Retinal pigment epithelial cell (primary cell): Measurements from ENCODE around the gene WDR45B.

Experiments used
- DNase-seq: peaks from one replicate; pipeline ENCODE4 v3.0.0-alpha.2; 2010; ENCODE audit warnings: low read depth
- H3K4me3 ChIP-seq: 2 replicates; pipeline ENCODE4 v1.5.1; 2011; ENCODE audit warnings: mild to moderate bottlenecking, low read length, control low read depth, moderate library complexity
- TF ChIP-seq, protein P1 (sequence below): conservative IDR thresholded peaks from 2 replicates; pipeline ENCODE4 v1.5.1; 2011; ENCODE audit warnings: low read depth, low read length, control low read depth, inconsistent platforms

WDR45B gene

DNA sequence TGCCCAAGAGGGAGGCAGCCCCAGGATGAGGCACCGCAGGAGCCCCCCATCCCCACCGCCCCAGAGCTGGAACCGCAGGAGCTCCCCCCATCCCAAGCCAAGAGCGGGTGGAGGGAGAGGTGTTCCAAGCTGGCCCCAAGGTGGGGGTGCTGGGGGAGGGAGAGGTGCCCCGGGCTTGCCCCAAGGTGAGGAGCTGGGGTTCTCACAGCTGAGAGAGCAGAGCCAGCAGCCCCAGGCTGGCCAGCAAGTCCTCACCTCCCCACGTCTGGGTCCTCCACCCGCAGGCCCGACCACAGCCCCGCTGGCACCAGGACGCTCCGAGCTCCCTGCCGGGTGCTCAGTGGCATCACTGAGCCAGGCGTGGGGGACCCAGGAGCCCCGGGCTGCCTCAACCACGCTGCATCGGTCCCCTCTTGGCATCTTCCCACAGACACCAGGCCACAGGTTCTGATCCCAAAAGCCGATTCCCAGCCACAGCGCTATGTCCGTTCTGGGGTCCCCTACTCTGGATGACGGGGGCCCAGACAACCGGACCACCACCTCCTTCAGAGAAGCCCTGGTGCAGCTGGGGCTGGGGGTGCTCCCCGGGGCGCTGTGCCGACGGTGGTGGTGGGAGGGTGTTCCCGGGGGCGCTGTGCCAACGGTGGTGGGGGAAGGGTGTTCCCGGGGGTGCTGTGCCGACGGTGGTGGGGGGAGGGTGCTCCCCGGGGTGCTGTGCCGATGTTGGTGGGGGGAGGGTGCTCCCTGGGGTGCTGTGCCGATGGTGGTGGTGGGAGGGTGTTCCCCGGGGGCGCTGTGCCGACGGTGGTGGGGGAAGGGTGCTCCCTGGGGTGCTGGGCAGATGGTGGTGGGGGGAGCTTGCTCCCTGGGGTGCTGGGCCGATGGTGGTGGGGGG is 15.4 kb upstream of the WDR45B start:
- H3K4me3 ChIP-seq: no peak overlapping the region
- TF ChIP-seq, protein P1, sequence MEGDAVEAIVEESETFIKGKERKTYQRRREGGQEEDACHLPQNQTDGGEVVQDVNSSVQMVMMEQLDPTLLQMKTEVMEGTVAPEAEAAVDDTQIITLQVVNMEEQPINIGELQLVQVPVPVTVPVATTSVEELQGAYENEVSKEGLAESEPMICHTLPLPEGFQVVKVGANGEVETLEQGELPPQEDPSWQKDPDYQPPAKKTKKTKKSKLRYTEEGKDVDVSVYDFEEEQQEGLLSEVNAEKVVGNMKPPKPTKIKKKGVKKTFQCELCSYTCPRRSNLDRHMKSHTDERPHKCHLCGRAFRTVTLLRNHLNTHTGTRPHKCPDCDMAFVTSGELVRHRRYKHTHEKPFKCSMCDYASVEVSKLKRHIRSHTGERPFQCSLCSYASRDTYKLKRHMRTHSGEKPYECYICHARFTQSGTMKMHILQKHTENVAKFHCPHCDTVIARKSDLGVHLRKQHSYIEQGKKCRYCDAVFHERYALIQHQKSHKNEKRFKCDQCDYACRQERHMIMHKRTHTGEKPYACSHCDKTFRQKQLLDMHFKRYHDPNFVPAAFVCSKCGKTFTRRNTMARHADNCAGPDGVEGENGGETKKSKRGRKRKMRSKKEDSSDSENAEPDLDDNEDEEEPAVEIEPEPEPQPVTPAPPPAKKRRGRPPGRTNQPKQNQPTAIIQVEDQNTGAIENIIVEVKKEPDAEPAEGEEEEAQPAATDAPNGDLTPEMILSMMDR: no peak
- no peak for DNase-seq

DNA sequence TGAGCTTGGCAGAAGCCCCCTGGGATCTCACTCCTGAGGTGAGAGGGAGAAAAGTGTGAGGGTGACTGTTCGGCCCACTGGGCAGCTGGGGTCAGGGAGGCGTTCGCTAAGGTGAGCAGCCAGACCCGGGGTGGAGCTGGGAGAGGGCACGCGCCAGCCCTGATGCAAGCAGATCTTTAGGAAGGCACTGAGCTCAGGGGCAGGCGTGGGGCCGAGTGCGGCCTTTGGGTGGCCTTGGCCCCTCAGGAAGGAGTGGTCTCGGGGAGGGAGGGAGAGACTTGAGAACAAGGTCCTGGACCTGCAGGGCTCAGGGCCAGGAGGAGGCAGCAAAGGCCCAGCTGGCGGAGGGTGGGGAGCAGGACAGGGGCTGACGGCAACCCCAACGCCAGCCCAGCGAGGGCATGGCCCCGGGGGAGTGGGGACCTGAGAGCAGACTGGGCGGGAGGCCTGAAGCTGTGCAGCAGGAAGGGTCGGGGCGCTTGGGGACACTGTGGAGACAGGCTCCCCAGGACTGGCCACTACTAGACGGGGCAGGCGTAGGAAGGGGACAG is 14.5 kb upstream of the WDR45B start:
- no peak for DNase-seq
- TF ChIP-seq, protein P1: no peak
- H3K4me3 ChIP-seq: no peak overlapping the region

DNA sequence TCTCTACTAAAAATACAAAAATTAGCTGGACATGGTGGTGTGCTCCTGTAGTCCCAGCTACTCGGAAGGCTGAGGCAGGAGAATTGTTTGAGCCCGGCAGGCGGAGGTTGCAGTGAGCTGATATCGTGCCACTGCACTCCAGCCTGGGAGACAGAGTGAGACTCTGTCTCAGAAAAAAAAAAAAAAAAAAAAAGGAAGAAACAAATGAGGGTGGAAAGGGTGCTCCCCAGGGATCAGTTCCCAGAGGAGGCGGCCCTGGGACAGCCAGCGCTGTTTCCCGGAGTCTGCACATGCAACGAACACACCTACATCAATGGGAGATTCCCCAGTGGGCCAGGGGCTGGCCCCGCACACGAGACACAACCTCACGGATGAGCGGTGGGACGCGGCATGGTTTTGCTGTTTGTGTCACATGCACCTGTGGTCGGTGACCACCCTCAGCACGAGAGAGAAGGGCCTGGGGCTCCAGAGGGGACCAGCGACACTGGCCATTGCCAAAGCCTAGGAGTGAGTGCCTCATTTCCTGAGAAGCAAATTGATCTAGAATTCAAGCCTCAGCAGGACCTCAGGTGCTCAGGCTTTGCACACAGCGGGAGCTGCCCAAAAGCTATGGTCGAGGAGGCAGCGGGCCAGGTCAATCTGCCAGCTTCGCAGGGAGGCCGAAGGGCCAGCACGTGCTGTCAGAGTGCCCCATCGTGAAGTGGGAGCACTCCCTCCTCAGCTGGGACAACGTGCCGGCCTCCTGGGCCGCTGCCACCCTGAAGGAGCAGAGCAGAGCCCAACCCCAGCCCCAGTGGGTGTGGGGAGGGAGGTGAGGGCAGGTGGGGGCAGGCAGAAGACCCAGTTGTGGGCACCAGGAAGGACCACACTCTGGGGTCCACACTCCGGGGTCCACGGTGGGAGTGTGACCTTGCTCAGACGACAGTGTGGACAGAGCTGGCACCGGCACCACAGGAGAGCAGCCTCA is 13.8 kb upstream of the WDR45B start:
- DNase-seq: no peak
- no peak overlapping the region for H3K4me3 ChIP-seq
- TF ChIP-seq, protein P1: no peak

DNA sequence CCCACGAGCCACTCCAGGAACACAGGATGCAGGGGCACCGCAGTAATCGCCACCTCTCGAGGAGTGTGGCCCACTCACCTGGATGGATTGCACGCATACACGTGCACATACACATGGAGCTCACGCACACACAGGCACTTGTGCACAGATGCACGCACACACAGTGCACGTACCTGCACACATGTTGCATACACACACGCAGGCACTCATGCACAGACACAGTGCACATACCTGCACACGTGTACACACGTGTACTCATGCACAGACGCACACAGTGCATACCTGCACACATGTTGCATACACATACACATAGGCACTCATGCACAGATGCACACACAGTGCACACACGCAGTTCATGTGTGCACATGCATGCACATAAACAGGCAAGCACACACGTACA is 11.6 kb upstream of the WDR45B start:
- TF ChIP-seq, protein P1: no peak
- DNase-seq: no peak
- no peak overlapping the region for H3K4me3 ChIP-seq

DNA sequence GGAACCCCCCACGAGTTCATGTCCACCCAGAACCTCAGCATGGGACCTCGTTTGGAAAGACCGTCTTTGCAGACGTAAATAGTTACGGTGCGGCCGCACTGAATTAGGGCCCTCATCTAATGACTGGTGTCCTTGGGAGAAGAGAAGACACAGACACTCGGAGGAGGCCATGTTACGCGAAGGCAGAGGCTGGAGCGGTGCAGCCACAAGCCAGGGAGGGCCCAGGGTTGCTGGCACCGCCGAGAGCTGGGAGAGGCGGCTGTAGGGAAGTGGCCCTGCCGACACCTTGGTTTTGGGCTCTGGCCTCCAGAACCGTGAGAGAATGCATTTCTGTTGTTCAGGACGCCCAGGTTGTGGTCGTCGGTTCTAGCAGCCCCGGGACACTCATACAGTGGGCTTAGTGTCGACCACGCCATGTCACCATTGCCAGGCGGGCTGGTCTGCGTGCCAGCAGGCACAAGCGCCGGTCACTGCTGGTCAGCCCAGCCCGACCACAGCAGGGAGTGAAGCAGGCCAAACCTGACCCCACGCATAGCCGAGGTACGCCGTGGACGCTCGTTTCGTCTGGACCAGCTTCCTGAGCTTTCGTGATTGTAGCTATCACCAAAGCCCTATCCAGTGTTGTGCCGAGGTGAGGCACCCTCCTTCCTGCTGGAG is 10.7 kb upstream of the WDR45B start:
- H3K4me3 ChIP-seq: no peak overlapping the region
- TF ChIP-seq, protein P1: no peak
- DNase-seq: no peak

DNA sequence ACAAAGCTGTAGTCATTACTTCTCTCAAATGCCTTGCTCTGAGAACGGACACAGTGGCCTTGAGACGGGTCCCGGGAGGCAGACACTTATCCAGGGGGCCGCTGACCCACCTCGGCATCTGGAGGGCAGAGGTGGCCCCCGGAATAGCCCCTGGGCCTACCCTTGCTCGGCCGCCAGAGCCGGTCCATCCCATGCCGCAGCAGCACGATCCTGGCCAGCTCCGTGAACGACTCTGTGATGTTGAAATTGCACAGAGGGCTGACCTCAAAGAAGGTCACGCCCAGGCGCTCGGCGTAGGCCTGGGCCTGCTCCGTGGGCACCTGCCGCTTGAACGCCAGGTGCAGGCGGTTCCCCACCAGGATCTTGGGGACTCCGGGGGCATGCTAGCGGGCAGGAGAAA is 10.1 kb upstream of the WDR45B start:
- DNase-seq: no peak
- no peak overlapping the region for H3K4me3 ChIP-seq
- TF ChIP-seq, protein P1: no peak
